Neural progenitor cell (in vitro differentiated cells): ENCODE results near the gene RARS1. TPM values are rescaled to one million over a fixed set of nuclear protein-coding genes. Genes with fewer than 3 reads are reported as not detected.

Experiments
- DNase-seq: peaks from one replicate; pipeline ENCODE4 v3.0.0-alpha.2; 2016; ENCODE audit warnings: low spot score
- H2AFZ ChIP-seq: fragments of 200-600 bp; sonication (generic); replicated peaks from 2 replicates; pipeline ENCODE4 v1.6.1; 2016; ENCODE audit warnings: antibody characterized with exemption
- H3F3A ChIP-seq: fragments of 200-600 bp; sonication (generic); 2 replicates; pipeline ENCODE4 v1.6.1; 2016; ENCODE audit warnings: antibody characterized with exemption, low read depth
- H3K27ac ChIP-seq: fragments of 200-600 bp; sonication (generic); 2 replicates; pipeline ENCODE4 v1.5.1; 2016; ENCODE audit warnings: mild to moderate bottlenecking
- H3K27me3 ChIP-seq: fragments of 200-600 bp; sonication (generic); 2 replicates; pipeline ENCODE4 v1.6.1; 2016; ENCODE audit warnings: mild to moderate bottlenecking, moderate library complexity
- H3K36me3 ChIP-seq: fragments of 200-600 bp; sonication (generic); 2 replicates; pipeline ENCODE4 v1.5.1; 2016
- H3K4me1 ChIP-seq: fragments of 200-600 bp; sonication (generic); 2 replicates; pipeline ENCODE4 v1.6.1; 2016; ENCODE audit warnings: mixed run types
- H3K4me2 ChIP-seq: fragments of 200-600 bp; sonication (generic); 2 replicates; pipeline ENCODE4 v1.6.1; 2016
- H3K4me3 ChIP-seq: fragments of 200-600 bp; sonication (generic); 2 replicates; pipeline ENCODE4 v1.5.1; 2016
- H3K79me2 ChIP-seq: fragments of 200-600 bp; sonication (generic); 2 replicates; pipeline ENCODE4 v1.6.1; 2016; ENCODE audit warnings: low read depth
- H3K9ac ChIP-seq: fragments of 200-600 bp; sonication (generic); 2 replicates; pipeline ENCODE4 v1.6.1; 2016
- H3K9me3 ChIP-seq: fragments of 200-600 bp; sonication (generic); 2 replicates; pipeline ENCODE4 v1.5.1; 2016; ENCODE audit warnings: low read depth
- H4K20me1 ChIP-seq: fragments of 200-600 bp; sonication (generic); 2 replicates; pipeline ENCODE4 v1.6.1; 2016; ENCODE audit warnings: low read depth
- H3K27ac Mint-ChIP-seq: 3 replicates; pipeline ENCODE4 v1.8.0; 2021; ENCODE audit warnings: mixed read lengths
- H3K27me3 Mint-ChIP-seq: 2 replicates; pipeline ENCODE4 v1.8.0; 2022; ENCODE audit warnings: low read depth, mild to moderate bottlenecking, inconsistent platforms, moderate library complexity, mixed read lengths; ENCODE audit not compliant: insufficient read depth
- H3K36me3 Mint-ChIP-seq: 3 replicates; pipeline ENCODE4 v1.8.0; 2021; ENCODE audit warnings: mixed read lengths
- H3K4me1 Mint-ChIP-seq: 3 replicates; pipeline ENCODE4 v1.8.0; 2021; ENCODE audit warnings: mixed read lengths
- H3K4me3 Mint-ChIP-seq: 3 replicates; pipeline ENCODE4 v1.8.0; 2021; ENCODE audit warnings: mild to moderate bottlenecking, moderate library complexity, mixed read lengths
- H3K9me3 Mint-ChIP-seq: 3 replicates; pipeline ENCODE4 v1.8.0; 2020; ENCODE audit warnings: mixed read lengths
- CTCF ChIP-seq: fragments of 200-600 bp; sonication (generic); IDR thresholded peaks from 2 replicates; pipeline ENCODE4 v1.5.1; 2017; ENCODE audit warnings: antibody characterized with exemption, mild to moderate bottlenecking
- EZH2 ChIP-seq: fragments of 200-600 bp; sonication (generic); IDR thresholded peaks from 2 replicates; pipeline ENCODE4 v1.6.1; 2017; ENCODE audit warnings: antibody characterized with exemption, mild to moderate bottlenecking, moderate library complexity
- EZH2phosphoT487 ChIP-seq: fragments of 200-600 bp; sonication (generic); IDR thresholded peaks from 2 replicates; pipeline ENCODE4 v1.6.1; 2017; ENCODE audit warnings: antibody characterized with exemption
- total RNA-seq: library from RNA; depleted of rRNA; stranded (reverse); fragments of >200 nt; gene quantifications from 2 replicates; pipeline ENCODE4 v1.2.3, GENCODE V29; 2015; ENCODE audit warnings: low replicate concordance

The RARS1 gene
- total RNA-seq, 1 donor from 2014 or later, result 191 TPM

GRCh38 chr5:168557389-168557788 is 71.1 kb downstream of the RARS1 start:
- Mint-ChIP-seq H3K27me3 (no peaks in the 10 kb centered on the region), H3K4me1 (no peaks in the 10 kb centered on the region), H3K36me3 (peaks cover 51% of the 10 kb centered on the region), H3K4me3 (no peak overlapping the region), H3K27ac (no peak overlapping the region), H3K9me3 (no peaks in the 10 kb centered on the region)
- Histone ChIP-seq H3K36me3 (peaks cover 33% of the 10 kb centered on the region), H2AFZ (no peak overlapping the region), H3K4me2 (no peak overlapping the region), H3K27ac (no peak overlapping the region), H3K27me3 (no peaks in the 10 kb centered on the region), H4K20me1 (peaks cover 29% of the 10 kb centered on the region), H3K9ac (no peak overlapping the region), H3F3A (no peaks in the 10 kb centered on the region), H3K9me3 (no peaks in the 10 kb centered on the region), H3K4me3 (no peak overlapping the region), H3K4me1 (no peaks in the 10 kb centered on the region), H3K79me2 (peaks cover 34% of the 10 kb centered on the region)
- no peak for DNase-seq
- TF ChIP-seq CTCF, result no peak
- TF ChIP-seq EZH2phosphoT487, result no peak
- no peak for TF ChIP-seq EZH2

- Histone ChIP-seq H3K27ac (no peak overlapping the region), H3K9me3 (no peaks in the 10 kb centered on the region), H3K27me3 (no peaks in the 10 kb centered on the region), H3K79me2 (peaks cover 74% of the 10 kb centered on the region), H3K9ac (no peak overlapping the region), H4K20me1 (peaks cover 58% of the 10 kb centered on the region), H3K4me1 (no peaks in the 10 kb centered on the region), H3F3A (peaks cover 9% of the 10 kb centered on the region), H3K36me3 (peaks cover 42% of the 10 kb centered on the region), H3K4me3 (no peak overlapping the region), H3K4me2 (no peak overlapping the region), H2AFZ (no peak overlapping the region)
- Mint-ChIP-seq H3K36me3 (peaks cover 31% of the 10 kb centered on the region), H3K4me3 (no peak overlapping the region), H3K27ac (no peak overlapping the region), H3K4me1 (no peaks in the 10 kb centered on the region), H3K27me3 (no peaks in the 10 kb centered on the region), H3K9me3 (no peaks in the 10 kb centered on the region)
- TF ChIP-seq EZH2phosphoT487 (no peak), CTCF (no peak), EZH2 (no peak)
- no peak for DNase-seq
Measured at GRCh38 chr5:168562279-168562678, 76.0 kb downstream of the RARS1 start.

GRCh38 chr5:168563959-168564358 is 77.7 kb downstream of the RARS1 start:
- no peak overlapping the region for H3K4me2 ChIP-seq
- H3K9me3 Mint-ChIP-seq, result no peaks in the 10 kb centered on the region
- no peak overlapping the region for H3K4me3 Mint-ChIP-seq
- H3K27ac Mint-ChIP-seq, result no peak overlapping the region
- no peak overlapping the region for H2AFZ ChIP-seq
- no peak overlapping the region for H3K9ac ChIP-seq
- H3K27me3 Mint-ChIP-seq, result no peaks in the 10 kb centered on the region
- H3K4me1 ChIP-seq, result no peaks in the 10 kb centered on the region
- H3K79me2 ChIP-seq, result peaks cover 85% of the 10 kb centered on the region
- no peaks in the 10 kb centered on the region for H3K27me3 ChIP-seq
- no peak overlapping the region for H3K4me3 ChIP-seq
- H3K9me3 ChIP-seq, result no peaks in the 10 kb centered on the region
- H3K36me3 Mint-ChIP-seq, result peaks cover 34% of the 10 kb centered on the region
- H3K27ac ChIP-seq, result no peak overlapping the region
- no peak for DNase-seq
- H3F3A ChIP-seq, result peaks cover 9% of the 10 kb centered on the region
- H4K20me1 ChIP-seq, result peaks cover 74% of the 10 kb centered on the region
- TF ChIP-seq CTCF, result no peak
- TF ChIP-seq EZH2, result no peak
- TF ChIP-seq EZH2phosphoT487, result no peak
- no peaks in the 10 kb centered on the region for H3K4me1 Mint-ChIP-seq
- H3K36me3 ChIP-seq, result peaks cover 34% of the 10 kb centered on the region

GRCh38 chr5:168568738-168569137 is 82.5 kb downstream of the RARS1 start:
- peaks cover 91% of the 10 kb centered on the region for H4K20me1 ChIP-seq
- peaks cover 18% of the 10 kb centered on the region for H3K9me3 Mint-ChIP-seq
- no peaks in the 10 kb centered on the region for H3K27me3 Mint-ChIP-seq
- no peak overlapping the region for H3K4me2 ChIP-seq
- H3K4me1 ChIP-seq, result no peaks in the 10 kb centered on the region
- H3K9me3 ChIP-seq, result no peaks in the 10 kb centered on the region
- H3K9ac ChIP-seq, result no peak overlapping the region
- H3K79me2 ChIP-seq, result peaks cover 99% of the 10 kb centered on the region
- no peaks in the 10 kb centered on the region for H3K27me3 ChIP-seq
- peaks cover 41% of the 10 kb centered on the region for H3K36me3 Mint-ChIP-seq
- no peak for DNase-seq
- H3K27ac Mint-ChIP-seq, result no peak overlapping the region
- H2AFZ ChIP-seq, result no peak overlapping the region
- peaks cover 19% of the 10 kb centered on the region for H3K36me3 ChIP-seq
- no peak overlapping the region for H3K4me3 ChIP-seq
- H3K4me1 Mint-ChIP-seq, result no peaks in the 10 kb centered on the region
- H3K27ac ChIP-seq, result no peak overlapping the region
- TF ChIP-seq CTCF (no peak), EZH2 (no peak)
- H3F3A ChIP-seq, result peaks cover 9% of the 10 kb centered on the region
- H3K4me3 Mint-ChIP-seq, result no peak overlapping the region
